Measurements from ENCODE around the gene GADL1.

Gene GADL1

DNA sequence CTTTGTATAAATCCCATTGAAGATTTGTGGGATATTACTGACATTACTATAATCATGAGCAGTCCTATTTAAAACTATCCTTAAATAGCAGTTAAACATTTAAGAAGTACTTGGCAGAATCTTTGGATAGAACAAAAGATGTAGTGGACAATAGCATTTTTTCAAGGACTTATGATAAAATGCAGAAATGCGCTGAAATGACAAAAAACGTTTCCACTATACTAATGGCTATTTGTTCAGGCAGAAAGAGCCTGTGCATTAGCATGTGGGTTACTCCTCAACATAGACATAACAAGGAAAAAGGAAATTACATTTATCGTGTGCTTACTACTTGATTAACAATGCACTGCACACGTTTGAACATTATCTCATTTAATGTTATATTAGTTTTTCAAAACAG lies 80.7 kb downstream of the GADL1 start:
- DNase-seq (ENCODE audit: low read depth in 1 of 2, low spot score in 1 of 2): no peak

DNA sequence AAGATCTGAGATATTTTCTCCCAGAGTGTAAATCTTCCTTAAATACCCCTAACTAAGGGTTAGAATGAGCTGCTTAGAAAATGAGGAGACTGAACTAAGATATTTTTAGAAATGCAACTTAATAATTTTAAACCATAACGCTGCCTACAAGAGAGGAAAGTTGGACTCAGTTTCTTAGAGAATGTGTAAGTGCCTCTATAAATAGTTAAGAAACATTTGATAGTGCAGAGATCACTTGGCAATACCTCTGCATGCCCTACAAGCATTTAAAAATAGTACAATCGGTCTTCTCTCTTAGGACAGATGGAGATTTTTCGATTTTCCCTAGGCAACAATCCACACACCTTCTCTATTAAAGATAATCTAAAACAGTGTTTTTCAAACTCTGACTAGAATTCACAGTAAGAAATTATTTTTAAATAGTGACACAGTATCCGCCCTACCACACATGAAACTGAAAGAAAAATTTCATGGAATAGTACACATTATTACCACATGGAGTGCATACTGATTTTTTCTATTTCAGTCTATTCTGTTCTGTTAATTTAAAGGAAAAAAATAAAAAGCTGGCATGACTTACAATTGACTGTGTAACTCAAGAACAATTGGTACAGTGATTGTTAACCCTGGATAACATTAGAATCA lies 83.2 kb downstream of the GADL1 start:
- DNase-seq (ENCODE audit: low read depth in 1 of 2, low spot score in 1 of 2): no peak

DNA sequence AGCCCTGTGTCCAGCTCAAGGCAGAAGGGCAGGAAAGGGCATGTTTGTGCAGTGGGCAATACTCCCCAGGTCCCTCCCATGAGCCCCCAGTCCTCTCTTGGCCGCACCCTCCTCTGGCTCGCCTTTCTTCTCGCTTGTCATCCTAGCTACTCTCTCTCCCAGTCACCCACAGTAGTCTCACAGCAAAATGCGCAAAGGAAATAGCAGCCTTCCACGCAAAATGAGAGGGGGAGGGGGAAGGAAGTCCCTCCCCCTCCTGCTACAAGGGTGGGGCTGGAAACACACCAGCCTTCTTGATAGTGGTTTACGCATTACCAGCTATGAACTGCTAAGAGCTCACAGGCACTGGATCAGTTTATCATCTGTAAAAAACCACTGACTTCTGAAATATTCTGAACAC lies 83.8 kb downstream of the GADL1 start:
- no peak for DNase-seq (ENCODE audit: low read depth in 1 of 2, low spot score in 1 of 2)

DNA sequence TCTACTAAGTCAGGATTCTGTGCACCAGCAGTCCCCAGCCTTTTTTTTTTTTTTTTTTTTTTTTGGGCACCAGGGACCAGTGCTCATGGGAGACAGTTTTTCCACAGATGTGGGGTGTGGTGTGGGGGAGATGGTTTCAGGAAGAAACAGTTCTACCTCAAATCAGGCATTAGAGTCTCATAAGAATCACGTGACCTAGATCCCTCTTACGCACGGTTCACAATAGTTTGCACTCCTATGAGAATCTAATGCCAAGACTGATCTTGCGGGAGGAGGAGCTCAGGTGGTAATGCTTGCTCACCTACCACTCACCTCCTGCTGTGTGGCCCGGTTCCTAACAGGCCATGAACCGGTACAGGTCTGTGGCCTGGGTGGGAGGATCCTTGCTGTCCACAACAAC lies 88.8 kb downstream of the GADL1 start:
- DNase-seq (ENCODE audit: low read depth in 1 of 2, low spot score in 1 of 2): no peak

DNA sequence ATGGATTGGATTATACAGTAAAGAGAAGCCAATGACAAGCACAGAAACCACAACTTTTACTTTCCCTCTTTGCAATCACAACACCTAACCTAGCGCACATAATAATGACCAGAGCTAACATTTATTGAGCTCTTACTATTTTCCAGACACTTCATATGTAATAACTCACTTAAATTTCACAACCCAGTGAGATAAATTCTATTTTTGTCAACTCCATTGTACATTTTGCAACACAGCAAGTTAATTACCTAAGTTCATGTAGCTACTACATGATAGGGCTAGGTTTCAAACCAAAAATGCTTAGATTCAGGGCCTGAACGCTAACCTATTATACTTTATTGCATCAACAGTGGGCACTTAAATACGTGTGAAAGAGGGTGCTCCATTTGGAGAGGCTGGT lies 89.5 kb downstream of the GADL1 start:
- no peak for DNase-seq (ENCODE audit: low read depth in 1 of 2, low spot score in 1 of 2)

DNA sequence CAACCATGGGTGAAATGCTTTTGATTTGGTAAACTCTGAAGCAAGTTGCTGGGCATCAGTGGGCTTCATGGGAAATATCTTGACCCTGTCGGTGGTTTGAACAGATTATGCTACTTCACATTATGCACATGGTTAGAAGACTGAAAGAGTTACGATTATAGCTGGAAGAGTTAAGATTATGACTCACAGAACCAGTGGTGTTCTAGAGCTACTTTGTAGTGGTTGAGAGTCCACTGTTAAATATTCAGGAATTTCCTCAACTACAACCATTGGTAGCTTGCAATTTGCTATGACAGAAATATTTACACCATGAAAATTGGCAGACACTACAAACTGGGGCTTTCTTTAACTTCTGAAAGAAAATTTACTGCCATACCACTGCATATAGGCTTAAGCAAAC lies 99.3 kb downstream of the GADL1 start:
- DNase-seq (ENCODE audit: low read depth in 1 of 2, low spot score in 1 of 2): no peak

DNA sequence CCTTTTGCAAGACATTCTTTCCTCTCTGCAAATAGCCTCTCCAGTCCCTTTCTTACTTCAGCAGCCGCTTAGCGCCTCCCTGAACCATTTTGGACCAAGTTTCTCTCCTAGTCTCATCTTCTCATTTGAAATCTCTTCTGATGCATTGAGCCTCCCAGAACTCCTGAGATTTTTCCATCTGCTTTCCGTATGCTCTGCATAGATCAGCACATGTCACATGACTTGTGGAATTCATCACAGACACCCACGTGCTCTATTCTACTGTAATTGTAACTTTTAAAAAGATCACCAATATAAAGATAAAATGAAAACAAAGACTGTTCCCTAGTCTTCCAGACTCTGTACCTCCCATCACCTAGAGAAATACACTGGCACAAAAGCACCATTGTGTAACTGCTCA lies 100.7 kb downstream of the GADL1 start:
- no peak for DNase-seq (ENCODE audit: low read depth in 1 of 2, low spot score in 1 of 2)

DNA sequence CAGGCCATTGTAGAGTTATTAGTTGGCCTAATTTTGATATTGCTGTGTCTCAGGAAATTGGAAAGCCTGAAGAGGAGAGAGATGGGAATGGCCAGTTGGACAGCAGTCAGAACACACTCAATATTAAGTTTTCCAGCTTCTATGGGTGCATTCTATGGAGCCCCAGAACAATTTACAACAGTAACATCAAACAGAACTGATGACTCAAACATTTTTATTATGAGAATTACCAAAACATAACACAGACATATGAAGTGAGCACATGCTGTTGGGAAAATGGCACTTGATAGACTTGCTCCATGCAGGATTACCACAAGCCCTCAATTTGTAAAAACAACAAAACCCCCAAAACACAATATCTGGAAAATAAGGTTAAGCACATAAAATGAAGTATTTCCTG lies 104.3 kb downstream of the GADL1 start:
- no peak for DNase-seq (ENCODE audit: low read depth in 1 of 2, low spot score in 1 of 2)

DNA sequence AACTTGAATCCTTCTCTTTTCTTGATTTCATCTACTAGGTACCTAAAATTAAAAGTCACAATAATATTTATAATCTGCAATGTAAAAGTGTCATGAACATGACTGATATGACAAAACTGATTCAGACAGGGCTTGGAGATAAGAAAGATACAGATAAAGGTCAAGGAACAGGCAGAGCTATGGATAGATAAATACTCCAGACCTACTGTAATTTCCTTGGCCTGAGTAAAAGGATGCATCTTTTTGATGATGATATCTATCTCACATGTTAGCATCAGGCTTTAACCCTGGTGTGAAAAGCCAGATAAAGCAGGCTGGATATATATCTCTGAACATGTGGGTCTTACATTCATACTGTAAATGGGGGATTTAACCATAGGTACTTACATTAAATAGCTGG lies 108.1 kb downstream of the GADL1 start:
- DNase-seq (ENCODE audit: low read depth in 1 of 2, low spot score in 1 of 2): no peak

DNA sequence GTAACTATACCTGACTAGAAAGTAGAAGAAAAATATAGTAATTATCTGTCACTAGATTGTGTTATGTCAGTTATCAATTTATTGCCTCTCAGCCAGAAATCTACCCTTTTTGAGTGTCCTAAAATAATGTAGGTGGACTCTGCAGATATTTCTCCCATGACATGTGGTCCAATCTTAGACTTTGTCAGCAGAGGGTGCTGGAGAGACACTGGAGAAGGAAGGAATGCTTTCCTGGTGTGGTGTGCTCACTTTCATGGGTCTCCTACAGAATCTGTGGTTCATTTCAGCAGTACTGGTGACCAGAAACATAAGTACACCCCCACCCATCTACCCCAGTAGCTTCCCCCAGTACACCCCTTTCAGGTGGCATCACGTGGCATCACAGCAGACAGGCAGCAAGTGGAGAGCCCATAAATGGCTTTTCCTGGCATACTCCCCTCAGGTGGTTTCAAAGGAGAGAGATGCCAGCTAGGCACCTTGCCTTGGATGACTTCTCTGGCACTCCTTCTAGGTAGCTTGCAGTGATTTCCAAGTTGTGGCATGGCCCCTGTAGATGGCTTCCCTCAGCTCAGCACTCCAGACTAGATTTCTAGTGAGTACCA lies 114.7 kb downstream of the GADL1 start:
- no peak for DNase-seq (ENCODE audit: low read depth in 1 of 2, low spot score in 1 of 2)

DNA sequence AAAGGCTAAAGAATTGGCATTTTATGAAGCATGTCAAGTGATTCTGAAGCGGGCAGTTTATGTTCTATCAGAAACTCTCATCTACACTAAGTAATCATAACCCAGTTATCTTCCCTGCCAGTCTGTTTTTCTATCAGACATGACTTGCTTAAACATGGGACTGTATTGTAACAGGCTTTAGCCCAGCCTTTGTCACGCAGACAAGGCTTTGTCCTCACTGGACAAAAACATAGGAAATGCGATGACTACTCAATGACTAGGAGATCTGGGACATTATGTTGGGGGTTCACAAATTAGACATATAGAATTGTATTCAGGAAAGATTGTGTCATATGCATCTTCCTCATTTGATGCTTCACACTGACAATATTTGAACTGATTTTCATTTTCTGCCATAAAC lies 115.5 kb downstream of the GADL1 start:
- no peak for DNase-seq (ENCODE audit: low read depth in 1 of 2, low spot score in 1 of 2)

DNA sequence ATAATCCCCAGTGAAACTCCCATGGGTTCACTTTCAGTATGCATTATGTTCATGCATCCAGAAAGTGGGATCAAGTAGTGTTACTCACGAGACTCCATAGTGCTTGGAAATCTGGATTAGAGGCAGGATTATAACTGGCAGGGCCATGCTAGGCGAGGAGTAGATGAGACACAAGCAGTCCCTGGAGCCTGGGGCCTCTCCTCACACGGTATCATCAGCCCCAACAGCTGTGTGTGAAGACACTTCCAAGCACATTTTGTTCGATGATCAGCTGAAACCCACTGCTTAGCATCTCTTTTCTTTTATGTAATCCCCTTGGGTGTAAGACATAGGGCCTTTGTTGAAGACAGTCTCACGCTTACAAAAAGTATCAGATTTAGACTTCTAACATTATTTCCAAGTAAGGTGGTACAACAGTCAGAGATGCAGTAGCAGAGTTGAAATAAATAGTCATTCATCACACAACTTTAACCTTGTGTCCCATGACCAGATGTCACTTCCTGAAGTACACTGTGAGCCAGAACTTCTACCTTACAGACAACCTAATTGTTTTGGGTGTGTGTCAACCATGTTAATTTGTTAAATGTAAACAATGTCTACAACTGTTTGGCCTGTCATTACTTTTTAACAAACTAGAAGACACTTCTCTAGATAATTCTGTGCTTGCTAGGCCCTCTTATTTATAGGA lies 116.9 kb downstream of the GADL1 start:
- no peak for DNase-seq (ENCODE audit: low read depth in 1 of 2, low spot score in 1 of 2)

DNA sequence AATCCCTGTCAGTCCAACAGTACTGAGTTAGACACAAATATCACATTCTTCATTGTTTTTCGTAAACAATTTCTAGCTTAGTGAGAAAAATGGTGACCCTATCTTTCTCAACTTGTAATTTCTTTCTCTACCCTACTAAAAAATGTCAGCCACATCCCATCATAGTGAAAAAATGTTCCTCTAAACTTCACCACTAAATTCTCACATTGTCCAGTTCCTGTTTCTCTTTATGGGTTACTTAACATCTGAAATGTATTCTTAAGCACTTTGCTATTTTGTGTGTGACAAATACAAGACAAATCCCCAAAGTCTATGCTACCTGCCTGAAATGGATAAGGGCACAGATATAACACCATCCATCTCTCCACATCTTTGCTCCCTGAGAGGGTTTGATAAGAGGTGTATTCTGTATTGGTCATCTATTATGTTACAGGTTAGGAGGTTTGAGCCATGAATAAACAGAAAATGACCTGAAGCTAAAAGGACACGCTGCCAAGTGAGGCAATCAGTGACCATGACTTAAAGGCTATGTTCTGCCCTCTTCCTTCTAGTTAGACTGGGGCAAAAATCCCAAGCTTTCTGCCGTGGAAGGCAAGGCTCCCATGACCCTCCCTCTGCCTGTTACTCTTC lies 118.2 kb downstream of the GADL1 start:
- DNase-seq (ENCODE audit: low read depth in 1 of 2, low spot score in 1 of 2): no peak

DNA sequence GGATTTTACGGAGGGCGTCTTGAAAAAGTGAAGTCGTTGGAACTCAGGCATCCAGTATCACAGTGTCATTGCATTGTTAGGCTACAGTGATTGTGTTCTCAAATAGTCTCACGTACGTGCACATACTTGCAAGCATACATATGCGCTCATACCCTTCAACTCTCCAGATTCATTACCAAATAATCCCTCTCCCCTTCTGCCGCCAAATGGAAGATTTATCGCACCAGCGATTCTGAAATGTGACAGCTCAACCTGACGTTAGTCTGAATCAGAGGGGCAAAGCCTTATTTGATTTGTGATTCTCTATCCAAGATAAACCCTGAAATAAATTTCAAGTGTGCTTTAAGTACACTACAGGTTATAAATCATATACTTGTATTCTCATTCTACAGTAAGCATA lies 119.4 kb downstream of the GADL1 start:
- DNase-seq (ENCODE audit: low read depth in 1 of 2, low spot score in 1 of 2): no peak

DNA sequence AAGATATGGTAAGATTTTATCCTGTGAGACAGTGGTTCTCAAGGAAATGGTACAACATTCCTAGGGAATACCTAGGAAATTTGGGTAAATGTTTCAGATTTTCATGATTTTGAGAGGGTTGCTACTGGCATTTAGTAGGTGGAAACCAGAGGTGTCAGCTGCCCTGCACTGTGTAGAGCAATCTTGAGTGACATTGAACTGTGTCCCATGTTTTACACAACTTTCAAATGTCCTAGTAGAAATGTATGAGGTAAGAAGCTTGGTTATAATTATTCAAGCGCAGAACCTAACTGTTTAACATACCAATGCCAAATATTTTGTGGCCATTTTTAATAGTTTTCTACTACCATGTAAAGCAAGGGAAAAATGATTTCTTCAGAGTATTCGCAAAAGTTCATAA lies 120.4 kb downstream of the GADL1 start:
- no peak for DNase-seq (ENCODE audit: low read depth in 1 of 2, low spot score in 1 of 2)

DNA sequence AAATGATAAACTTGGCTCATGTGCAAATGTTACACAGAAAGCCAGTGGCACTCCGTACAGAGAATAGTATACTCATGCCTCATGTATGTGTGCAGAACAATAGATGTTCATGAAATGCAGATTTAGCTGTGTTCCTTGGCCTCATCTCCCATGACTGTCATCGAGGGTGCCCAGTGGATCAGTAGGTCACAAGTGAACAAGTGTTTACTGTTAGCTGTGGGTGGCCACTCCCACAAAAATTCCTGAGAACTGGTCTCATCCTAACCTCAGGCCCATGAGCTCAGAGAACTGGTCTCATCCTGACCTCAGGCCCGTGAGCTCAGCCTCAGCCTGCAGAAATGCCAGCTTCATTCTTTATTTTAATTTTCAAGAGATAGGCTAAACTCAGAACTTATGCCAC lies 124.1 kb downstream of the GADL1 start:
- DNase-seq (ENCODE audit: low read depth in 1 of 2, low spot score in 1 of 2): no peak

DNA sequence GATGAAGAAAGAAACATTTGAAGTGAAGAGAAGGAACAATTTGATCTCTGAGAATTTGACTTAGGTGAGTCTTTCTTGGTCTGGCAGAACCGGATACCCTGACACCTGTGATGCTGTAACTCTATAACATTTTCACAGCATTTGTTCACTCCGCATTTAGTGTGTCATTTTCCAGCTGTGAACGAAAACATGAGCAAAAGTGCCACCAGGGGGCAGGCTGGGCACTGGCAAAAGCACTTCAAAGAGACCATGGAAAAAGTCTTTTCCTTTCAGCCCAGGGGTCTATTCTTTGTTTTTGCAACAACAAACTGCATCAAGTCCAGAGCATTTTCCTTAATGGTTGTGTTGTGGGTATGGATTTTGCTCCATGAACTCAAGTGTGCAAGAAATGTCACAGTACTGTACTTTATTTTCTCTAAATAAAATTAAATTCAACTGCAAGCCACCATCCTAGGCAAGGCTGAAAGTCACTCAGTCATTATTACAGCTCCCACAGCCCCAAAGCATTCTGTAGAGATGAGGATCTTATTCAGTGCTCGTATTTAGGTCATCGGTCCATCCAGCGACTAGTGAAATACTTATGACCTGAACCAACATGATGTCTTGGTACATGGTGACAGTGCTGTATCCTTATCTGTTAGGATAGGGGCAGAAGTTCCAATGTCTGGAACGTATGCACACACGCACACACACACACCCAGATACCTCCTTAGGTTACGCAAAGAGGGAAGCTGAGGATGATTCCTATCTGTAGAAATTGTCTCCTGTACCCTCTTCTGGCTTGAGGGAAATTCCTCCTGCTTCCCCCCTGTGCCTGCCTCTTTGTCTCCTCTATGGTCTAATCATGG lies 125.5 kb downstream of the GADL1 start:
- DNase-seq (ENCODE audit: low read depth in 1 of 2, low spot score in 1 of 2): peak; percentile 51 to 57

DNA sequence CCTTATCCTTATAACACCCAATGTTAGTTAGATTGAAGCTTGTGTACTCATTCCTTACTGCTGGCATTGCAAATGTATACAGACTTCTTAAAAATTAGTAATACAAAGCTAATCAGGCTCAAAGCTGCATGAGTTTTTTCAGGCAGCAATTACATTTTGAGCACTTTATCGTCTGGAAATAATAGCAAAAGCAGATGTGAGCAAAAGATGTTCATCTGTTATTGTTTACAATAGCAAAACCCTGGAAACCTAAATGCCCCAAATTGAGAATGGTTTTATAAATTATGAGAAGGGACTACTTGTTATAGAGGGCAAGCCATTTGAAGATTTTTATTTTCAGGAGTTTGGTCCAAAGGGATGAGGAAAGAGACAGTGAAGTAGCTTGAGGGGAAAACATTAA lies 126.4 kb downstream of the GADL1 start:
- no peak for DNase-seq (ENCODE audit: low read depth in 1 of 2, low spot score in 1 of 2)

DNA sequence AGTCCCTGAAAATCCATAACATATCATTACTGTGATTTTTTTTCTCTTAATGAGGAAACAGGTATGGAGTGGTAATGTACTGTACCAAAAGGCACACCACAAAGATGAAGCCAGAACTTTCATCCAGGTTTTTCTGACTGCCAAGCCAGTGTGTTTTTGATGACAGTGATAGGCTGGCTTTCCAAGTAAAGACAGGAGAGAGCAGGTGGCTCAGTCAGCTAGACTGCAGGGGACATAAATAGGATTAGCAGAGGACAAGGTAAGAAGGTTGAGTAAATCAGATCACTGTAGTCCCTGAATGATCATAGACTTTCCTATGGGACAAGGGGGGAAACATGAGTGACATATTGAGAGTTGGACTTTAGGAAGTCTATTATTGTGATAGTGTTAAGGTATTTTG lies 127.9 kb downstream of the GADL1 start:
- no peak for DNase-seq (ENCODE audit: low read depth in 1 of 2, low spot score in 1 of 2)

DNA sequence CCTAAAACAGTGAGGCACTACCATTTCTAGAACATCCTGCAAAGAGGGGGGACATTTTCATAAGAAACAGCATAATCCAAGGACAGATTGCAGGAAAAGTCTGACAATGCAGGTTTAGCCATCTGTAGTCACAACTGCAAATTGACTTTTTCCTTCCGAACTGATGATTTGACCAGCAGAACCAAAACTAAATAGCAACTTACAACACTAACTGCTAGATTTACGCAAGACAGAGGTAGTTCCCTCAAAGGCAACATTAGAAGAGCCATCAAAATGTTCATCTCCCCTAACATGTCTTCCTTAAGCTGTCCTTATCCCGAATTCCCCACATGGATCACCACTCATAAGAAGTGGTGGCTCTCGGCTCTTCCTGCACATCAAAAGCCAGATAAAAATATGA lies 129.6 kb downstream of the GADL1 start:
- DNase-seq (ENCODE audit: low read depth in 1 of 2, low spot score in 1 of 2): no peak

DNA sequence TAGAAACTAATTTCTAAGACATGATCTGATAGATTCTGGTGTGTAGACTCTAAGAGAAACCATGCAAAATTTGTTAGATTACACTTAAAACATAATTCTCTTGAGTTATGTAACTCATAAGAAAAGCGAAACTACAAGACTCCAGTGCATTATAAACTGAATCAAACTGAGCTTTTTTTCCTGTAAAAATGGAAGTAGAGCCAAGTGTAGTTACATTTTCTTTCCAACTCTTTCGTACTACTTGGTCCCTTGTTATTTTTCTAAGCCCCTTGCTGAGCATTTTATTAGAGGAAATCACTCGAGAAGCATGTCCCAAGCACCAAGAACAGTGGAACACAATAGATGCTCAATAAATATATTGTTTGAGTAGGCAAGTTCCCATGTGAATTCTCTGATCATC lies 130.2 kb downstream of the GADL1 start:
- DNase-seq (ENCODE audit: low read depth in 1 of 2, low spot score in 1 of 2): no peak

DNA sequence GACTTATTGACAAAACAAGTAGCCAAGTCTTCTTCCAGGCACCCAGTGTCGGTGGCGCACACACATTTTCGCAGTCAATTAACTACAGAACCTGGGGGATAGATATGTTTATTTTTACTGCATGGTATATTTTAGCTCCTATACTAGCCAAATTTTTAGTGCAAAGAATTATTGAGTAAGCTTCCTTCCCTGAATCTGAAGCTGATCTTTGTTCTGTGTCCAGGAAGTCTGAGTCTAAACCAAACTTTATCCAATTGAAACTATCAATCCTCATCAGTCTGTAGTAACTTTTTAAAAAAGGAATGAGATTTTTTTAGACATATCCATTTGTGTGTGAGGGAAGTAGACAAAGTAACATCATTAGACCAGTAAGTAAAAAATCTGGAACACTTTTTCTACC lies 133.1 kb downstream of the GADL1 start:
- DNase-seq (ENCODE audit: low read depth in 1 of 2, low spot score in 1 of 2): no peak

All from activated CD4-positive, alpha-beta T cell treated with anti-CD3 and anti-CD28 coated beads, Interleukin-2, amount 50 U/mL, for 24 hours (primary cell).